Nephron (organoid): Measurements from ENCODE around the gene OR6M1.

Experiments used
- H3K27ac Mint-ChIP-seq, 3 experiments: 2 replicates each; pipeline ENCODE4 v1.8.0; 2020; ENCODE audit warnings: mixed read lengths in 3 of 3, mild to moderate bottlenecking in 2 of 3, moderate library complexity in 1 of 3
- H3K27me3 Mint-ChIP-seq: 2 replicates; pipeline ENCODE4 v1.8.0; 2021; ENCODE audit warnings: low read depth, mild to moderate bottlenecking, moderate library complexity, mixed read lengths
- H3K36me3 Mint-ChIP-seq: 2 replicates; pipeline ENCODE4 v1.8.0; 2020; ENCODE audit warnings: low read depth, mixed read lengths
- H3K4me1 Mint-ChIP-seq: 2 replicates; pipeline ENCODE4 v1.8.0; 2020; ENCODE audit warnings: mixed read lengths
- H3K4me3 Mint-ChIP-seq, 3 experiments: 2 replicates each; pipeline ENCODE4 v1.8.0; 2020; ENCODE audit warnings: mild to moderate bottlenecking in 3 of 3, mixed read lengths in 3 of 3, moderate library complexity in 2 of 3
- H3K9me3 Mint-ChIP-seq: 2 replicates; pipeline ENCODE4 v1.8.0; 2020; ENCODE audit warnings: mixed read lengths
- TF ChIP-seq, protein P1 (sequence below), 3 experiments: fragments of 200-600 bp; sonication (generic); IDR thresholded peaks; one replicate each; pipeline ENCODE4 v1.5.0; 2021; ENCODE audit warnings: antibody characterized with exemption in 3 of 3; ENCODE audit not compliant: unreplicated experiment in 3 of 3

Gene OR6M1

GRCh38 chr11:123838659-123839058, 32.5 kb upstream of the OR6M1 start:
- H3K27ac Mint-ChIP-seq: no peak overlapping the region
- H3K27me3 Mint-ChIP-seq: peaks cover 4% of the 10 kb centered on the region
- H3K4me3 Mint-ChIP-seq: no peak overlapping the region
- H3K9me3 Mint-ChIP-seq: peaks cover 3% of the 10 kb centered on the region
- H3K36me3 Mint-ChIP-seq: no peaks in the 10 kb centered on the region
- no peaks in the 10 kb centered on the region for H3K4me1 Mint-ChIP-seq
- TF ChIP-seq, protein P1, sequence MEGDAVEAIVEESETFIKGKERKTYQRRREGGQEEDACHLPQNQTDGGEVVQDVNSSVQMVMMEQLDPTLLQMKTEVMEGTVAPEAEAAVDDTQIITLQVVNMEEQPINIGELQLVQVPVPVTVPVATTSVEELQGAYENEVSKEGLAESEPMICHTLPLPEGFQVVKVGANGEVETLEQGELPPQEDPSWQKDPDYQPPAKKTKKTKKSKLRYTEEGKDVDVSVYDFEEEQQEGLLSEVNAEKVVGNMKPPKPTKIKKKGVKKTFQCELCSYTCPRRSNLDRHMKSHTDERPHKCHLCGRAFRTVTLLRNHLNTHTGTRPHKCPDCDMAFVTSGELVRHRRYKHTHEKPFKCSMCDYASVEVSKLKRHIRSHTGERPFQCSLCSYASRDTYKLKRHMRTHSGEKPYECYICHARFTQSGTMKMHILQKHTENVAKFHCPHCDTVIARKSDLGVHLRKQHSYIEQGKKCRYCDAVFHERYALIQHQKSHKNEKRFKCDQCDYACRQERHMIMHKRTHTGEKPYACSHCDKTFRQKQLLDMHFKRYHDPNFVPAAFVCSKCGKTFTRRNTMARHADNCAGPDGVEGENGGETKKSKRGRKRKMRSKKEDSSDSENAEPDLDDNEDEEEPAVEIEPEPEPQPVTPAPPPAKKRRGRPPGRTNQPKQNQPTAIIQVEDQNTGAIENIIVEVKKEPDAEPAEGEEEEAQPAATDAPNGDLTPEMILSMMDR (IDR thresholded peaks at IDR 0.05; ENCODE audit: unreplicated experiment in 3 of 3): no peak

- Mint-ChIP-seq H3K27ac (no peak overlapping the region), H3K4me3 (no peak overlapping the region), H3K27me3 (peaks cover 4% of the 10 kb centered on the region), H3K4me1 (no peaks in the 10 kb centered on the region), H3K9me3 (peaks cover 3% of the 10 kb centered on the region), H3K36me3 (no peaks in the 10 kb centered on the region)
- TF ChIP-seq, protein P1 (IDR thresholded peaks at IDR 0.05; ENCODE audit: unreplicated experiment in 3 of 3): no peak
These were observed 32.0 kb upstream of the OR6M1 start for GRCh38 chr11:123838199-123838598.

- TF ChIP-seq, protein P1 (IDR thresholded peaks at IDR 0.05; ENCODE audit: unreplicated experiment in 3 of 3): no peak
- Mint-ChIP-seq H3K9me3 (peaks cover 9% of the 10 kb centered on the region), H3K36me3 (no peaks in the 10 kb centered on the region), H3K4me3 (no peak overlapping the region), H3K4me1 (no peaks in the 10 kb centered on the region), H3K27ac (no peak overlapping the region), H3K27me3 (peaks cover 4% of the 10 kb centered on the region)
These were observed 26.9 kb upstream of the OR6M1 start for GRCh38 chr11:123833095-123833494.

GRCh38 chr11:123829745-123830144, 23.6 kb upstream of the OR6M1 start:
- Mint-ChIP-seq H3K4me3 (no peak overlapping the region), H3K36me3 (no peaks in the 10 kb centered on the region), H3K27me3 (no peaks in the 10 kb centered on the region)

DNA sequence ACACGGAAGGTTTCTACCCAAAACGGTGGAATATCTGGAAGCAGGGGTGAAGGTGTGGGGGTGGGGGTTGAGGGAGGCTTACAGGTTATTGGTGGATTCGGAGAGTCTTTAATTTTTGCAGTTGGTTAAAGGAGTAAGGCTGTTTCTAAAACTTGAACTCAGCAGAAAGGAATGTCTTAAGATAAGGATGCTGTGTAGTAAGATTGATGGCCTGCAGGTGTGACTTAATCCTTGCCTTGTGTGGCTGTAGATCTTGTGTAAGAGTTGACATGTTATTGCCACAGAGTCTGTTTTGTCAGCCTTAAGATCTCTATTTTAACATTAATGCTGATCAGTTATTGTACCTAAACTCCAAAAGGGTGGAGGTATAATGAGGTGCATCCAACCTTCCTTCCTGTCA, 16.4 kb upstream of the OR6M1 start:
- no peaks in the 10 kb centered on the region for H3K36me3 Mint-ChIP-seq

More at GRCh38 chr11:123829745-123830144, 23.6 kb upstream of the OR6M1 start:
- Mint-ChIP-seq H3K9me3 (peaks cover 9% of the 10 kb centered on the region), H3K27ac (no peak overlapping the region), H3K4me1 (no peaks in the 10 kb centered on the region)
- TF ChIP-seq, protein P1 (IDR thresholded peaks at IDR 0.05; ENCODE audit: unreplicated experiment in 3 of 3): no peak

DNA sequence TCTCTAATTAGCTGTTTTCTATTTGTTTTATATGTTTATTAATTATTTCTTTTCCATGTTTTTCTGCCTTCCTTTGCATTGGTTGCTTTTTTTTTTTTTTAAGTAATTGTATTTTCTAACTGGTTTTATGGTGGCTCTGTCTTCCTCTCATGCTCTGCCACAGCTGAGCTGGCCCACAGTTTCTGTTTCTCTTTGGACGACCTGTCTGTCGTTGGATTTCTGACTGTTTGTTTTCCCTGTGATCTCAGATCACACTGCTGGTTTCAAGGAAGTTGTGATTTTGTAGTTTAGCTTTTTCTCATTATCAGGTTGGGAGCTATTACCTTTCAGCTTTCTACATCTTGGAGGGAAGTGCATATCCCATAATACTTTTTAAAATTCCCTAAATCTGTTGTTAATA, 15.9 kb upstream of the OR6M1 start:
- H3K27ac Mint-ChIP-seq: peak overlapping the region; percentile 43 to 92 (median 90)
- no peaks in the 10 kb centered on the region for H3K36me3 Mint-ChIP-seq
- H3K9me3 Mint-ChIP-seq: peaks cover 4% of the 10 kb centered on the region
- H3K4me1 Mint-ChIP-seq: peaks cover 15% of the 10 kb centered on the region
- H3K4me3 Mint-ChIP-seq: no peak overlapping the region
- TF ChIP-seq, protein P1 (IDR thresholded peaks at IDR 0.05; ENCODE audit: unreplicated experiment in 3 of 3): no peak
- no peaks in the 10 kb centered on the region for H3K27me3 Mint-ChIP-seq

More for the DNA sequence above, 16.4 kb upstream of the OR6M1 start:
- peak overlapping the region; percentile 43 to 92 (median 90) for H3K27ac Mint-ChIP-seq
- TF ChIP-seq, protein P1 (IDR thresholded peaks at IDR 0.05; ENCODE audit: unreplicated experiment in 3 of 3): no peak
- peak overlapping the region in 2 of 3 experiments; percentile 34 to 59 for H3K4me3 Mint-ChIP-seq
- peaks cover 15% of the 10 kb centered on the region for H3K4me1 Mint-ChIP-seq
- peaks cover 4% of the 10 kb centered on the region for H3K9me3 Mint-ChIP-seq
- H3K27me3 Mint-ChIP-seq: no peaks in the 10 kb centered on the region
